IMR-90 (cell line): Measurements from ENCODE around the gene GAGE1.

Experiments
- BHLHE40 ChIP-seq: fragments of 150-350 bp; IDR thresholded peaks from 2 replicates; pipeline ENCODE4 v1.6.1; 2016; ENCODE audit warnings: mild to moderate bottlenecking, low read depth, low read length
- CTCF ChIP-seq: conservative IDR thresholded peaks from 2 replicates; pipeline ENCODE4 v1.5.1; 2012; ENCODE audit warnings: mild to moderate bottlenecking, low read depth, low read length, improper control_type of control experiment
- MAFK ChIP-seq: IDR thresholded peaks from 2 replicates; pipeline ENCODE4 v1.6.1; 2012; ENCODE audit warnings: low read depth, low read length, improper control_type of control experiment
- MXI1 ChIP-seq: IDR thresholded peaks from 2 replicates; pipeline ENCODE4 v1.6.1; 2012; ENCODE audit warnings: low read depth, mild to moderate bottlenecking, low read length, moderate library complexity, borderline replicate concordance
- NFE2L2 ChIP-seq: fragments of 150-350 bp; IDR thresholded peaks from 2 replicates; pipeline ENCODE4 v1.6.1; 2016; ENCODE audit warnings: low read depth, mild to moderate bottlenecking, low read length
- POLR2A ChIP-seq: IDR thresholded peaks from 2 replicates; pipeline ENCODE4 v1.6.1; 2012; ENCODE audit warnings: mild to moderate bottlenecking, low read depth, low read length
- RAD21 ChIP-seq: IDR thresholded peaks from 2 replicates; pipeline ENCODE4 v1.6.1; 2012; ENCODE audit warnings: low read length, improper control_type of control experiment
- RCOR1 ChIP-seq: IDR thresholded peaks from 2 replicates; pipeline ENCODE4 v1.6.1; 2012; ENCODE audit warnings: mild to moderate bottlenecking, low read length, improper control_type of control experiment; ENCODE audit not compliant: insufficient replicate concordance
- RFX5 ChIP-seq: IDR thresholded peaks from 2 replicates; pipeline ENCODE4 v1.8.0; 2012; ENCODE audit warnings: low read depth, mild to moderate bottlenecking, low read length, moderate library complexity
- TF ChIP-seq, protein P1 (sequence below): fragments of 150-350 bp; IDR thresholded peaks from 2 replicates; pipeline ENCODE4 v1.6.1; 2016; ENCODE audit warnings: low read depth, mild to moderate bottlenecking, low read length, moderate library complexity, borderline replicate concordance

DNA sequence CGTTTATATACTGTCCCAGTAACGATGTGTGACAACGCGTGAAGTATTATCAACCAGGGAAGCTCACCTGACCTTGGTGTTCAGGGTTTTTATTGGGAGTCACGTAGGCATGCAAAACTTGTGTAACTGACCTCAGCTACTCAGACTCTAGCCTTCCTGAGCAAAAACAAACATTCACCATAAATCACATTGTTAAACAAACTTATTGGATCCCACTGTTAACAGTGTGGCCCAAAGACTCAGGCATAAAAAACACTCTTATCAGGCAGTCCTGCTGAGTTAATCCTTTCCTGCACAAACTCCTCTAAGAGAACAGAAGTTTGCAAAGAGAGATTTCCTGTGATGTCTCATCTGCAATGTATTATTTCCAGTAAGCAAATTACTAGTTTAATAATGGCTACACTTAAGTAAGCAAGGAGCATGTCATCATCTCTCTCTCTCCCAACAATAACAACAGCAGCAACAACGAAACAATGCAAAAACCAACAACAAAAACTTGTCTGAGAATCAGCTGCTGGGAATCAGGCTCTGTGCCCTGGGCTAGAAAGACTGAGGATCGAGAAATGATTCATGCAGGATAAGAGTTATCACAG, 12.0 kb downstream of the GAGE1 start:
- no peak for TF ChIP-seq CTCF
- TF ChIP-seq BHLHE40, result no peak
- TF ChIP-seq POLR2A, result no peak
- no peak for TF ChIP-seq NFE2L2
- no peak for TF ChIP-seq RCOR1
- TF ChIP-seq MAFK, result no peak
- TF ChIP-seq, protein P1, sequence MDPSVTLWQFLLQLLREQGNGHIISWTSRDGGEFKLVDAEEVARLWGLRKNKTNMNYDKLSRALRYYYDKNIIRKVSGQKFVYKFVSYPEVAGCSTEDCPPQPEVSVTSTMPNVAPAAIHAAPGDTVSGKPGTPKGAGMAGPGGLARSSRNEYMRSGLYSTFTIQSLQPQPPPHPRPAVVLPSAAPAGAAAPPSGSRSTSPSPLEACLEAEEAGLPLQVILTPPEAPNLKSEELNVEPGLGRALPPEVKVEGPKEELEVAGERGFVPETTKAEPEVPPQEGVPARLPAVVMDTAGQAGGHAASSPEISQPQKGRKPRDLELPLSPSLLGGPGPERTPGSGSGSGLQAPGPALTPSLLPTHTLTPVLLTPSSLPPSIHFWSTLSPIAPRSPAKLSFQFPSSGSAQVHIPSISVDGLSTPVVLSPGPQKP, result no peak
- TF ChIP-seq MXI1, result no peak
- no peak for TF ChIP-seq RAD21
- no peak for TF ChIP-seq RFX5
